ENCODE measurements around the gene DDT.
"Not testable (repeated sequence)": the region's sequence is repeated elsewhere in the genome, so short reads cannot be mapped to it uniquely, and the experiment has no call there.

Gene DDT

DNA sequence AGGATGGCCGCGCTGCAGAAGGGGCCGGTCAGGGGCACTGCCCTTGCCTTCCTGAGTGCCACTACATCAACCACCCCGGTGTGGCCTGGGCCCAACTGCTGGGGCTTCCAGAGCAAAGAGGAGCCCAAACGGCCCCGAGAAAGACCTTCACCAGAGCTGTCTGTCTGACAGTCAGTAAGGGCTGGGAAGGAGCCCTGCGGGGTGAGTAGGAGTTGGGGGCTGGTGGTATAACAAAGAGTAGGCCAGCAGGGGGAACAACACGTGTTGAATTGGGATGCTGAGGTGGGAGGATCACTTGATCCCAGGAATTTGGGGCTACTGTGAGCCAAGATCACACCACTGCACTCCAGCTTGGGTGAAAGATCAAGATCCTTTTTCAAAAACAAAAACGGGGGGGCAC is 27.1 kb upstream of the DDT start:
- Histone ChIP-seq H3K27ac (no peak overlapping the region), H3K36me3 (no peaks in the 10 kb centered on the region), H3K9me3 (no peaks in the 10 kb centered on the region), H3K4me1 (ENCODE audit: control insufficient read depth in 1 of 2, insufficient read depth in 1 of 2, low read depth in 1 of 2, low read length in 1 of 2) (no peaks in the 10 kb centered on the region), H3K27me3 (peaks cover 4% of the 10 kb centered on the region), H3K4me3 (ENCODE audit: low read depth in 1 of 2, low read length in 1 of 2) (no peak overlapping the region)
- no peak for TF ChIP-seq CTCF (IDR thresholded peaks at IDR 0.05)

GRCh38 chr22:23999779-24000178 is 25.5 kb upstream of the DDT start:
- H3K9me3 ChIP-seq; H3K27ac ChIP-seq; H3K4me1 ChIP-seq (ENCODE audit: control insufficient read depth in 1 of 2, insufficient read depth in 1 of 2, low read depth in 1 of 2, low read length in 1 of 2): not testable (repeated sequence)

GRCh38 chr22:23997092-23997491 is 22.9 kb upstream of the DDT start:
- Histone ChIP-seq H3K4me3 (ENCODE audit: low read depth in 1 of 2, low read length in 1 of 2) (no peak overlapping the region), H3K4me1 (ENCODE audit: control insufficient read depth in 1 of 2, insufficient read depth in 1 of 2, low read depth in 1 of 2, low read length in 1 of 2) (no peaks in the 10 kb centered on the region), H3K27me3 (no peaks in the 10 kb centered on the region), H3K36me3 (no peaks in the 10 kb centered on the region), H3K27ac (no peak overlapping the region), H3K9me3 (no peaks in the 10 kb centered on the region)
- TF ChIP-seq CTCF (IDR thresholded peaks at IDR 0.05), result no peak

More at GRCh38 chr22:23999779-24000178, 25.5 kb upstream of the DDT start:
- not testable (repeated sequence) for H3K36me3 ChIP-seq; H3K4me3 ChIP-seq (ENCODE audit: low read depth in 1 of 2, low read length in 1 of 2); H3K27me3 ChIP-seq

- not testable (repeated sequence) for H3K4me3 ChIP-seq (ENCODE audit: low read depth in 1 of 2, low read length in 1 of 2); H3K27ac ChIP-seq; H3K4me1 ChIP-seq (ENCODE audit: control insufficient read depth in 1 of 2, insufficient read depth in 1 of 2, low read depth in 1 of 2, low read length in 1 of 2); H3K9me3 ChIP-seq; H3K27me3 ChIP-seq; H3K36me3 ChIP-seq
These were observed 19.4 kb upstream of the DDT start for GRCh38 chr22:23993581-23994177.

GRCh38 chr22:23993080-23993479 is 18.8 kb upstream of the DDT start:
- not testable (repeated sequence) for H3K4me3 ChIP-seq (ENCODE audit: low read depth in 1 of 2, low read length in 1 of 2); H3K27ac ChIP-seq; H3K27me3 ChIP-seq; H3K36me3 ChIP-seq; H3K9me3 ChIP-seq; H3K4me1 ChIP-seq (ENCODE audit: control insufficient read depth in 1 of 2, insufficient read depth in 1 of 2, low read depth in 1 of 2, low read length in 1 of 2)

DNA sequence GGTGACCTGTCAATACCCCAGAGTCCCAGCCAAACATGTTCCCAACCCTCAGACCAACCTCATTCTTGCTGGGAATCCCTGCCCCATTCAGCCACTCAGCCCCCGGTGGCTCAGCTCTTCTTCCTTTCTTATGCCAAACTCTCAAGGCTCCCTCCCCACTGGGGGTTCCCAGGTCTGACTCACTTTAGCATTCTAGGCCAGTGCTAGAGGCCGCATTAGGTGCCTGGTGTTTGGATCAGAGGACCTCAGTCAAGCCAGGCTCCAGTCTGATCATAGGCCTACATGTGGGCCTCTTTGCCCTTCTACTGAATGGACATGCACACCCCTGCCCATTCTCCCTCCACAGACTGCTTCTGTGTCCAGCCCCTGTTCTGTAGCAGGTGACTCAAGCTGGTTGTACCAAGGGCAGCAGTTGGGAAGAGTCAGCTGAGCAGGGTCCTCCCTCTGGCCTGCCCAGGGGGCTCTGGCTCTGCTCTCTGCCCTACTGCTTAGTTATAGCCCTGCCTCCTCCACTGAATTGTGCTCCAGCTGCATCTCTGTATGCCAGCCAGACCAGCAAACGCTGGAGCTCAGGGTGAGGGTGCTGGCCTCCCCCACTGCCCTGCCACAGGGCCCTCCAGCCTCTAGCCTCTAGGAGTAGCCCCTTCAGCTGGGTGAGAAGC is 15.5 kb upstream of the DDT start:
- H3K4me1 ChIP-seq (ENCODE audit: control insufficient read depth in 1 of 2, insufficient read depth in 1 of 2, low read depth in 1 of 2, low read length in 1 of 2); H3K27ac ChIP-seq; H3K27me3 ChIP-seq; H3K4me3 ChIP-seq (ENCODE audit: low read depth in 1 of 2, low read length in 1 of 2); H3K9me3 ChIP-seq; H3K36me3 ChIP-seq: not testable (repeated sequence)

- not testable (repeated sequence) for H3K4me3 ChIP-seq (ENCODE audit: low read depth in 1 of 2, low read length in 1 of 2)
These were observed 12.4 kb upstream of the DDT start for GRCh38 chr22:23986538-23987178.

GRCh38 chr22:23986089-23986488 is 11.8 kb upstream of the DDT start:
- not testable (repeated sequence) for H3K27me3 ChIP-seq; H3K36me3 ChIP-seq; H3K4me1 ChIP-seq (ENCODE audit: control insufficient read depth in 1 of 2, insufficient read depth in 1 of 2, low read depth in 1 of 2, low read length in 1 of 2); H3K27ac ChIP-seq; H3K4me3 ChIP-seq (ENCODE audit: low read depth in 1 of 2, low read length in 1 of 2); H3K9me3 ChIP-seq

More at GRCh38 chr22:23986538-23987178, 12.4 kb upstream of the DDT start:
- not testable (repeated sequence) for H3K27ac ChIP-seq; H3K36me3 ChIP-seq; H3K9me3 ChIP-seq; H3K27me3 ChIP-seq; H3K4me1 ChIP-seq (ENCODE audit: control insufficient read depth in 1 of 2, insufficient read depth in 1 of 2, low read depth in 1 of 2, low read length in 1 of 2)
